SKM-1 (cell line): ENCODE data around the gene ATF4.
A peak's percentile ranks its signal among the peaks of the same experiment; 100 is the strongest.
"Not testable (repeated sequence)": the region's sequence is repeated elsewhere in the genome, so short reads cannot be mapped to it uniquely, and the experiment has no call there.

Source experiments
- DNase-seq: peaks from one replicate; lab custom pipeline; 2025; ENCODE audit not compliant: unreplicated experiment; lab: John Stamatoyannopoulos, UW

The ATF4 gene

GRCh38 chr22:39489094-39490068 lies 31.0 kb upstream of the ATF4 start:
- DNase-seq: no peak

DNA sequence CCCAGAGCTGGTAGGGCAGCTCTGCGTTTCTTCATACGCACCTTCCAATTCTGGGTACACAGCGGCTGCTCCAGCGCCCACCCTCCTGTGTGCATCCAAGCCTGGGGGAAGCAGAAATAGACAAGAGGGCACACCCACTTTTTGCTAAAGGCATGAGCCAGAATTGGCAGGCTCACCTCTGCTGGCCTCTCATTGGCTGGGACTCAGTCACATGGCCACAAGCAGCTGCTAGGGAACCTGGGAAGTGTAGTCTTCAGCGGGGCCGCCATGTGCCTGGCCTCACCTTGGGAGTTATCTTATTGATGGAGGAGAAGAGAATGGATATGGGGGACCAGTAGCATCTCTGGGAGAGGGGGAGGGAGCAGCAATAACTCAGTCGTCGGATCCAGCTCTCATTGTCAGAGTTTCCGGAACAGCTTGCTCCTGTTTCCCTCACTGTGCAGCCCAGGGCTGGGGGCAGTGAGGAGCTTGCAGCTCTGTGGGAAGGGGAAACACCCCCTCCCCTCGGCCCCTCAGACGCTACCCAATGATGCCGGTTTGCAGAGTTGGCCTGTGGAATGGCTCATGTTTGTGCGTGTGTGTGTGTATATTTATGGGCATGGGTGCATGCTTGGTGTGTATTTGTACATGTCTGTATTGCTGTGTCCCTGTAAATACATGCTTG lies 30.1 kb upstream of the ATF4 start:
- peak; percentile 82 for DNase-seq

DNA sequence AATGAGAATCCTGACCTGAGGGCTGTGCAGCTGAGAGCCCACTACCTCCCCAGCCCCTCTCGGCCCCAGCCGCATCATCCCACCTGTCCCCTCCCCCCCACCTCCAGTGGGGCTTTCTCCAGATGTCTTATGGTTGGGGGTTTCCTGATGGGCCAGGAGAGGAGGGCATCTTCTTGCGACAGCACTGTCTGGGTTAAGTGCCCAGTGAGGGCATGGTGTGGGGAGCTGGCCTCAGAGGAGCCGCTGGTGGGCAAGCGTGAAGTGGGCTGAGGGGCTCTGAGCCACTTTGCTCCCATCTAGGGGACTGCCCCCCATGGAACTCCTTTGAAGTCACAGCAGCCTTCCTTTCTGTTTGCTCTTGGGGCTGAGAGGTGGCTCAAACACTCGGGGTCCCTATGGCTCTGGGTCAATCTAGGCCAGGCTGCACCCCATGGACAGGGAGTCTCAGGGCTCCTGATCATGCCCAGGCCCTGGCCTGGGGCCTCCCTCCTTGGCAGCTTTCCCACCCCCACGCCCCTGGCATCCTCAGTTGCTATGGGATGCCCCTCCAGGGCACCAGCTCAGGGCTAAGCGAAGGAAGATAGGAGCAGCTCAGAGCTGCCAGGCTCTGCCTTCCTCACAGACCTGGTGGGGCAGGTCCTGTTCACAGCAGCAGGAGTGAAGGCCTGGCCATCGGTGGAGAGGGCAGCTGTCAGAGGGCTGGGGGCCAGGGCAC lies 29.2 kb upstream of the ATF4 start:
- no peak for DNase-seq

DNA sequence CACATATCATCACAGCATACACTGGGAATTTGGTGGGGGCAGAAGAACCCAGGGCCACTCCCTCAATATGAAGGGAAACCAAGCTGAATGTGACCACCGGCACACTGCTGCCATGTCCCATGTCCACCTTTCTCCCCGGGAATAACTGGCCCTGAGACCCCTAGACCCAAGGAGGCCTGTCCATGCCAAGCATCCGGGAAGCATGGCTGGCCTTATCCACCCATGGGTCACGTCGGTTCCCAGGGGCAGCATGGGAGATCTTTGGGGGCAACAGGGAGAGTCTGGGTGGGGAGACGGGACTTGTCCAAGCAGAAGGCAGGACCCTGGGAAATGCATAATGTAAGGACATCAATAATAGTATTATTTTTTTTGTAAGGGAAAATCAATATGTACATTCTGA lies 28.7 kb upstream of the ATF4 start:
- DNase-seq: no peak

DNA sequence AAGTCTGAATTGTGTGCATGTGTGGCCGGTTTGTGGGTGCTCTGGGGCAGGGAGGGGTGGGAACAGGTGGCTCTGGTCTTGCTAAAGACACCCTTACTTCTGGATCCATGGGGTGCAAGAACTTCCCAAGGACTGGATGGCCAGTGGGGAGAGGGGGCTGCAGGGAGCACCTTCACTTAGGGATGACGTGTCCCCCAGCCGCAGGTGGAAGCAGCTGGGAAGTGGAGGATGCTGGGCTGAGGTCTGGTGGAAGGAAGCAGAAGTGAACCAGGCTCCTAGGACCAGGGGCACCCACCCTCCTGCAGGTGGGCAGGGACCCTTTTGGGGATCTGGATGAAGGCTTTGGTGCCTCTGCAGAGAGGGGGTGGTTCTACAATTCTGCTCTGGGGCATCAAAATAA lies 28.2 kb upstream of the ATF4 start:
- no peak for DNase-seq

- no peak for DNase-seq
These were observed 26.6 kb upstream of the ATF4 start for GRCh38 chr22:39493759-39494158.

DNA sequence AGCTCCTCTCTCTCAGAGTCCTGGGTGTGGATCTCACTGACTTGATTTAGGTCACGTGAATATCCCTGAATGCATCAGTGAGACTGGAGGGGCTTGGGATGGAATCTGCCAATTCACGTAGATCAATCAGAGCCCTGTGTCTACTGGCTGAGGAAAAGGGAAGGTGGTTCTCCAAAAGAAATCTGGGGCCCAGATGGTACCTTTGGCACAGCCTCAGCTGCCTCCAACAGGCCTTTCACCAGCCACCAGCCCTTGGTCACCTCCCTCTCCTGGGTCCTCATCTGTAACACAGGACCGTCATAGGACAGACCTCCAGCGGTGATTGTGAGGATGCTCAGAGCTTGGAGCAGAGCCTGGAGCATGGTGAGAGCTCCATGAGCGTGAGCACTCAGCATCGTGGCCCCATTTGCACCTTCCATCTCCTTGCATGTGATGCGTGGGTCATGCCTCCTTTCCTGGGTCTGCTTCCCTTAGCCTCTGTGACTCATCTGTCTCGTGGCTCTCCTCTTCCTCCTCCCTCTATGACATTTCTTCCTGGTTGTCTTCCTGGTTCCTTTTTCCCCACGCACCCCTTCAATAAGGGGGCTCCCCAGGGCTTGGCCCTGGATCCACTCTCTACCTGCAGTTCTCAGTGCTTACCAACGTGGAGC lies 25.8 kb upstream of the ATF4 start:
- no peak for DNase-seq

GRCh38 chr22:39496131-39496838 lies 24.1 kb upstream of the ATF4 start:
- peak; percentile 64 for DNase-seq

GRCh38 chr22:39497429-39497828 lies 22.9 kb upstream of the ATF4 start:
- no peak for DNase-seq

DNA sequence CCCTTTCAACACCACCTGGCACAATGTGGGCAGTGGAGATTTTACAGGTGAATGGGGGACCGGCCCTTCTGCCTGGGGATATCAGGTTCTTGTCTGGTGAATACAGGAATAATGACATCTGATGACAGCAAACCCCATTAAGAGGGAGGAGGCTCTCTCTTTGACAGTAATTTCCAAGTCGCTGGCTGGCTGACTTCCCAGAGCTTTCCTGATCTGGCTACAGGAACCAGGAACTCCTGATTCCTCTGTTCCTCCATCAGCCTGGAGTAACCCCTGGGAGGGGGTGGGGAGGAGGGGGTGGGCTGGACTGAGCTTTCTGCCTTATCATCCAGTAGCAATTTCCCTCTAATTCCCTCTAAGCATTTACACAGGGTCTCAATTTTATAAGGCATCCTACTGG lies 22.0 kb upstream of the ATF4 start:
- no peak for DNase-seq

DNA sequence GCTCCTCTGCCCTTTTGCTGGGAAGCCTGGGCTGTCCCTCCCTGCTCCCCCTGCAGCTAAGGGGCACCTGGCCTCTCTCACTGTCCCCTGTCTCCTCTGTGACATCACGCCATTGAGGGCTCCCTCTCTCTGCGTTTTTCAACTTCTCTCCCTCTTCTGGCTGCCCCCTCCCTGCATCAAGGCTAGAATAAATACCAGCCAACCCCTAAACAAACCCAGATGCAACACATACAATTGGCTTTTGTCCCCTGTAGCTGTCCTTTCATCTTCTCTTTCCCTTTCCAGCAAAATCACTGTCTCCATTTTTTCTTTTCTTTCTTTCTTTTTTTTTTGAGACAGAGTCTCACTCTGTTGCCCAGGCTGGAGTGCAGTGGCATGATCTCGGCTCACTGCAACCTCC lies 21.6 kb upstream of the ATF4 start:
- no peak for DNase-seq

DNA sequence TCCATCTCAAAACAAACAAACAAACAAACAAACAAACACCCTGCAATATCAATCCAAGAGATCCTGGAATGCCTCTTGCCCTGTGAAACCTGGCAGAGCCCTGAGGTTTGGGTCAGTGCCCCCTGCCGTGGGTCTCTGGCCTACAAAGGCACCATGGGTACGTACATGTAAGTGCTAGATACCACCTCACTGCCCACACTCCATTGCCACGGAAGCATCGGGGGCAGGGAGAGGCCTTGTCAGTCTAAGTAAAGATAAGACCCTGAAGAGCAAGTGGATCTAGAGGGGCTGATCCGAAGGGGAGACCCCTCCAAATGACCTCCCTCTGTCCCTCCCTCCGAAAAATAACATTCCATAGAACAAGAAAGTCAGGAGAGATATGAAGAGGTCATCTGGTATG lies 20.3 kb upstream of the ATF4 start:
- no peak for DNase-seq

- no peak for DNase-seq
These were observed 18.7 kb upstream of the ATF4 start for GRCh38 chr22:39501644-39502108.

DNA sequence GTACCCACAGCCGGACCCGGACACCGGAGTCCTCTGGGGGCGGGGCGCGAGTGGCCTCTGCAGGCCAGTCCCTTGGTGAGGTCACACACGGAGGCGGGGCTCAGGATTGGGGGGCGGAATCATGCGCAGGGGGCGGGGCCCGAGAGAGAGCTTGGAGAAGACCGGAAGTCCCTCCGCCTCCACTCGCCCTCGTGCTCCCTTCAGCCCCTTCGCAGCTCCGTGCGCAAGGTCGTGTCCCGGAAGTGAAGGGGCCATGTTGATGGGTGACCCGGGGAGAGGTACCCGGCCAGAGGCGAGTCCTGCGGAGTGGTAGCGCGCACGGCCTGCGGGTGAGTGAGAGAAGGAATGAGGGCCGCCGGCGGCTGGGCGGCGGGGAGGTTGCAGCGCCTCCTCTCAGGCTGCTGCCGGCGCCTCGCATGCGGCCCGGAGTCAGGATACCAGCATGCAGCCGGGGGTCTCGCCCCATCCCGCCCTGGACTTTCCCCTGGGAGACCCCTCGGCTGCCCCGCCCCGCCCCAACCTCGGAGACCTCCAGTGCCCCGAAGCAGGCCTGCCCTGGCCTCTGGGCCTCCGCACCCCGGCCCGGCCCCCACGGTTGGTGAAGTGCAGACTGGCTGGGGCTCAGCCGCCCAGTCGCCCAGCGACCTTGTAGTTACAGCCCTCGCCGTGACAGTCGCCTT lies 18.1 kb upstream of the ATF4 start, which contains the start of gene MIEF1:
Gene MIEF1, plus strand, starts transcription at position 182 of the 680 bp plus-strand sequence. CDS start 9,005 bp downstream, outside the sequence.
- DNase-seq: peak; percentile 90

DNA sequence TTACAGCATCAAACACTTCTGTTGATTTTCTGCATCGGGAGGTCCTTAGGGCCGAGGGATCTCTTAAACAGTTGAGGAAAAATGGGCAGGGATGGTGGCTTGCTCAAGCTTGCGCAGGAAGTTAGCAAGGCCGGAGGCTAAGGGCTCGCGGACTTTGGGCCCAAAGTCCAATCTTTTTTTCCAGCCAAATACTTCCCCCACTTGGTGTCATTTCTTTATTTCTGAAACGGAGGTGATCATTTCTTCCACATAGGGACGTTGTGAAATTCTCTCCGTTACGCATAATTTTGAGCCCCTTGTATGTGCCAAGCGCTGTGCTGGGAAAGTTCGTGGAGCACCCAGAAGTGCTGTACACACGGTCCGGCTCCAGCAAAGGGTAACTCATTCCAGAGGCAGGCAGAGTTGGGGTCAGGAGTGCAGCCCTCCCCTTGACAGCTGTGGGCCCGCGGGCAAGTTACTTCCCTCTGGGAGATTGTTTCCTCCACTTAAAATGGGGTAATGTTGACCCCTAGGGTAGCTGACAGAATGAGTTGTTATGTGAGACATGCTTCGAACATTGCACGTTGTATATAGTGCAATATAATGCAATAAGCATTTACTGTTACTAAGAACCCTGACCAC lies 17.5 kb upstream of the ATF4 start:
- DNase-seq: no peak

DNA sequence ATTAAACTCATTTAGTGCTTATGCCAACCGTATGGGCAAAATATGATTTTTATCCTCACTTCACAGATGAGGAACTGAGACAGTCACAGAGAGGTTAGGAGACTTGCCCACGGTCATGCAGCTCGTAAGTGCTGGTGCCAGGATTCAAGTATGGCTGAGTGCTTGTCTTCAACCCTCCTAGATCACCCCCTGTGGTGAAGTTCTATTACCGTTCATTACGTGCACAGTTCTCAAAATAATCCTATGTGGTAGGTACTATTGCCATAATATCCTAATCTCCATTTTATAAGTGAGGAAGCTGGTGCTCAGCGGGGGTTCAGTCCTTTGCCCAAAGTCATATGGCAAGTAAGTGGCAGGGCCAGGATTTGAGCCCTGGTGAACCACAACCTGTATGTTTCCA lies 16.7 kb upstream of the ATF4 start:
- no peak for DNase-seq

- DNase-seq: no peak
These were observed 16.3 kb upstream of the ATF4 start for GRCh38 chr22:39504071-39504470.

- DNase-seq: not testable (repeated sequence)
These were observed 13.3 kb upstream of the ATF4 start for GRCh38 chr22:39507021-39507420.

GRCh38 chr22:39508393-39508792 lies 12.0 kb upstream of the ATF4 start:
- DNase-seq: no peak
